Liver (tissue), 9 donors: Measurements from ENCODE around the gene SEZ6L. TPM values are rescaled to one million over a fixed set of nuclear protein-coding genes. Genes with fewer than 3 reads are reported as not detected.
"Not testable (repeated sequence)": the region's sequence is repeated elsewhere in the genome, so short reads cannot be mapped to it uniquely, and the experiment has no call there.

ENCODE experiments used
- DNase-seq: peaks from one replicate; pipeline ENCODE4 v3.0.0-alpha.2; 2017; ENCODE audit warnings: low spot score
- H3K27ac ChIP-seq, 2 donors: one replicate each; pipeline ENCODE4 v1.7.0; 2013; ENCODE audit warnings: inconsistent platforms in 2 of 2, low read length in 2 of 2, control low read depth in 1 of 2, low read depth in 1 of 2, mild to moderate bottlenecking in 1 of 2
- H3K27me3 ChIP-seq, 4 donors: one replicate each; pipeline versions ENCODE4 v1.6.1 to v1.7.0; 2013; ENCODE audit warnings: low read length in 3 of 4, inconsistent platforms in 1 of 4, mild to moderate bottlenecking in 1 of 4, moderate library complexity in 1 of 4; ENCODE audit not compliant: control insufficient read depth in 4 of 4, insufficient read depth in 4 of 4
- H3K36me3 ChIP-seq, 4 donors: one replicate each; pipeline versions ENCODE4 v1.6.1 to v1.7.0; 2013; ENCODE audit warnings: low read length in 3 of 4, mild to moderate bottlenecking in 3 of 4, low read depth in 1 of 4, moderate library complexity in 1 of 4; ENCODE audit not compliant: control insufficient read depth in 4 of 4, insufficient read depth in 3 of 4
- H3K4me1 ChIP-seq, 4 donors: one replicate each; pipeline versions ENCODE4 v1.6.1 to v1.7.0; 2013; ENCODE audit warnings: low read length in 3 of 4, mild to moderate bottlenecking in 3 of 4, moderate library complexity in 1 of 4; ENCODE audit not compliant: control insufficient read depth in 4 of 4, insufficient read depth in 4 of 4
- H3K4me3 ChIP-seq, 3 donors: one replicate each; pipeline versions ENCODE4 v1.6.1 to v1.7.0; 2013; ENCODE audit warnings: low read length in 3 of 3, control low read depth in 1 of 3, low read depth in 1 of 3, mild to moderate bottlenecking in 1 of 3
- H3K9ac ChIP-seq, 2 donors: one replicate each; pipeline ENCODE4 v1.7.0; 2013; ENCODE audit warnings: low read length in 2 of 2, mild to moderate bottlenecking in 2 of 2, moderate library complexity in 2 of 2, control low read depth in 1 of 2, low read depth in 1 of 2
- H3K9me3 ChIP-seq, 4 donors: one replicate each; pipeline versions ENCODE4 v1.6.1 to v1.7.0; 2013; ENCODE audit warnings: low read length in 3 of 4; ENCODE audit not compliant: control insufficient read depth in 4 of 4
- EGR1 ChIP-seq, 2 donors: IDR thresholded peaks; 2 replicates each; pipeline ENCODE4 v1.6.1; 2016 to 2018; ENCODE audit warnings: antibody characterized with exemption in 2 of 2, low read depth in 2 of 2
- FOXA2 ChIP-seq: IDR thresholded peaks from 2 replicates; pipeline ENCODE4 v1.6.1; 2016; ENCODE audit warnings: antibody characterized with exemption
- GABPA ChIP-seq, 2 donors: IDR thresholded peaks in 1 of 2; conservative IDR thresholded peaks in 1 of 2; 2 replicates each; pipeline ENCODE4 v1.6.1; 2016; ENCODE audit warnings: antibody characterized with exemption in 2 of 2, mild to moderate bottlenecking in 1 of 2, moderate library complexity in 1 of 2
- HNF4G ChIP-seq: IDR thresholded peaks from 2 replicates; pipeline ENCODE4 v1.6.1; 2016; ENCODE audit warnings: antibody characterized with exemption
- RXRA ChIP-seq, 2 donors: IDR thresholded peaks; 2 replicates each; pipeline ENCODE4 v1.6.1; 2017 to 2018; ENCODE audit warnings: antibody characterized with exemption in 2 of 2, mild to moderate bottlenecking in 1 of 2
- TAF1 ChIP-seq: conservative IDR thresholded peaks from 2 replicates; pipeline ENCODE4 v1.6.1; 2016; ENCODE audit warnings: antibody characterized with exemption, mild to moderate bottlenecking
- WGBS: extraction: QIAGEN DNeasy Blood & Tissue Kit; methylation state at CpG from one replicate; pipeline ENCODE4 v1.1.7; 2013; 5-methylcytosine and 5-hydroxymethylcytosine counted together
- polyA plus RNA-seq, 2 donors: library from polyadenylated mRNA; stranded (reverse) in 1 of 2; unstranded in 1 of 2; fragments of 200-250 nt in 1 of 2; fragments of >200 nt in 1 of 2; fragmentation: Nextera tagmentation in 1 of 2; extraction: Ambion mirVana in 1 of 2; gene quantifications; one replicate each; pipeline versions ENCODE4 v1.2.1 to v1.2.3, GENCODE V29; 2013 to 2015
- total RNA-seq, 2 donors: library from RNA; depleted of rRNA; stranded (reverse); fragments of >200 nt; gene quantifications; one replicate each; pipeline ENCODE4 v1.2.3, GENCODE V29; 2014
- TF ChIP-seq, protein P1 (sequence below): IDR thresholded peaks from 2 replicates; pipeline ENCODE4 v1.6.1; 2016; ENCODE audit warnings: antibody characterized with exemption, mild to moderate bottlenecking
- TF ChIP-seq, protein P2 (sequence below): IDR thresholded peaks from 2 replicates; pipeline ENCODE4 v1.6.1; 2016; ENCODE audit warnings: antibody characterized with exemption
- donor health status: healthy.
- donor health status: healthy.
- donor health status: healthy.
- donor health status: healthy.
- donor health status: healthy.

SEZ6L gene
- total and polyA plus RNA-seq, 4 donors, result under 0.01 to 0.70 (median 0.08) TPM; not detected in 1

- H3K27ac ChIP-seq, result no peak overlapping the region
- DNase-seq, result no peak
- H3K36me3 ChIP-seq, result no peaks in the 10 kb centered on the region
- peaks cover 0 to 5% (median 3%) of the 10 kb centered on the region in 4 donors for H3K27me3 ChIP-seq
- H3K9me3 ChIP-seq, result no peaks in the 10 kb centered on the region
- no peak overlapping the region for H3K4me3 ChIP-seq
- TF ChIP-seq FOXA2 (no peak), HNF4G (no peak), GABPA (IDR thresholded peaks at IDR 0.05 in 1 of 2, conservative IDR thresholded peaks at IDR 0.05 in 1 of 2) (no peak)
- no peak overlapping the region for H3K9ac ChIP-seq
- 31% methylated on average over 6 of the region's 6 CpGs for WGBS
- no peaks in the 10 kb centered on the region for H3K4me1 ChIP-seq
These were observed 235.7 kb downstream of the SEZ6L start for GRCh38 chr22:26404851-26405421.

GRCh38 chr22:26406118-26406517 is 236.9 kb downstream of the SEZ6L start:
- no peak overlapping the region for H3K4me3 ChIP-seq
- H3K4me1 ChIP-seq, result no peaks in the 10 kb centered on the region
- TF ChIP-seq RXRA (IDR thresholded peaks at IDR 0.05), result no peak
- no peak for TF ChIP-seq TAF1
- TF ChIP-seq, protein P1, sequence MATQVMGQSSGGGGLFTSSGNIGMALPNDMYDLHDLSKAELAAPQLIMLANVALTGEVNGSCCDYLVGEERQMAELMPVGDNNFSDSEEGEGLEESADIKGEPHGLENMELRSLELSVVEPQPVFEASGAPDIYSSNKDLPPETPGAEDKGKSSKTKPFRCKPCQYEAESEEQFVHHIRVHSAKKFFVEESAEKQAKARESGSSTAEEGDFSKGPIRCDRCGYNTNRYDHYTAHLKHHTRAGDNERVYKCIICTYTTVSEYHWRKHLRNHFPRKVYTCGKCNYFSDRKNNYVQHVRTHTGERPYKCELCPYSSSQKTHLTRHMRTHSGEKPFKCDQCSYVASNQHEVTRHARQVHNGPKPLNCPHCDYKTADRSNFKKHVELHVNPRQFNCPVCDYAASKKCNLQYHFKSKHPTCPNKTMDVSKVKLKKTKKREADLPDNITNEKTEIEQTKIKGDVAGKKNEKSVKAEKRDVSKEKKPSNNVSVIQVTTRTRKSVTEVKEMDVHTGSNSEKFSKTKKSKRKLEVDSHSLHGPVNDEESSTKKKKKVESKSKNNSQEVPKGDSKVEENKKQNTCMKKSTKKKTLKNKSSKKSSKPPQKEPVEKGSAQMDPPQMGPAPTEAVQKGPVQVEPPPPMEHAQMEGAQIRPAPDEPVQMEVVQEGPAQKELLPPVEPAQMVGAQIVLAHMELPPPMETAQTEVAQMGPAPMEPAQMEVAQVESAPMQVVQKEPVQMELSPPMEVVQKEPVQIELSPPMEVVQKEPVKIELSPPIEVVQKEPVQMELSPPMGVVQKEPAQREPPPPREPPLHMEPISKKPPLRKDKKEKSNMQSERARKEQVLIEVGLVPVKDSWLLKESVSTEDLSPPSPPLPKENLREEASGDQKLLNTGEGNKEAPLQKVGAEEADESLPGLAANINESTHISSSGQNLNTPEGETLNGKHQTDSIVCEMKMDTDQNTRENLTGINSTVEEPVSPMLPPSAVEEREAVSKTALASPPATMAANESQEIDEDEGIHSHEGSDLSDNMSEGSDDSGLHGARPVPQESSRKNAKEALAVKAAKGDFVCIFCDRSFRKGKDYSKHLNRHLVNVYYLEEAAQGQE, result no peak
- TF ChIP-seq, protein P2, sequence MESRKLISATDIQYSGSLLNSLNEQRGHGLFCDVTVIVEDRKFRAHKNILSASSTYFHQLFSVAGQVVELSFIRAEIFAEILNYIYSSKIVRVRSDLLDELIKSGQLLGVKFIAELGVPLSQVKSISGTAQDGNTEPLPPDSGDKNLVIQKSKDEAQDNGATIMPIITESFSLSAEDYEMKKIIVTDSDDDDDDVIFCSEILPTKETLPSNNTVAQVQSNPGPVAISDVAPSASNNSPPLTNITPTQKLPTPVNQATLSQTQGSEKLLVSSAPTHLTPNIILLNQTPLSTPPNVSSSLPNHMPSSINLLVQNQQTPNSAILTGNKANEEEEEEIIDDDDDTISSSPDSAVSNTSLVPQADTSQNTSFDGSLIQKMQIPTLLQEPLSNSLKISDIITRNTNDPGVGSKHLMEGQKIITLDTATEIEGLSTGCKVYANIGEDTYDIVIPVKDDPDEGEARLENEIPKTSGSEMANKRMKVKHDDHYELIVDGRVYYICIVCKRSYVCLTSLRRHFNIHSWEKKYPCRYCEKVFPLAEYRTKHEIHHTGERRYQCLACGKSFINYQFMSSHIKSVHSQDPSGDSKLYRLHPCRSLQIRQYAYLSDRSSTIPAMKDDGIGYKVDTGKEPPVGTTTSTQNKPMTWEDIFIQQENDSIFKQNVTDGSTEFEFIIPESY, result no peak
- TF ChIP-seq EGR1 (IDR thresholded peaks at IDR 0.05; ENCODE audit: low read depth in 2 of 2), result no peak
- peaks cover 0 to 8% (median 3%) of the 10 kb centered on the region in 4 donors for H3K27me3 ChIP-seq
- 73% methylated on average over 4 of the region's 4 CpGs for WGBS
- H3K9me3 ChIP-seq, result peaks cover 0 to under 1% (median 0%) of the 10 kb centered on the region in 4 donors
- DNase-seq, result no peak
- H3K27ac ChIP-seq, result no peak overlapping the region
- no peaks in the 10 kb centered on the region for H3K36me3 ChIP-seq
- no peak overlapping the region for H3K9ac ChIP-seq

- H3K27me3 ChIP-seq, result peaks cover 0 to 15% (median 2%) of the 10 kb centered on the region in 4 donors
- not testable (repeated sequence) for DNase-seq
These were observed 239.4 kb downstream of the SEZ6L start for GRCh38 chr22:26408562-26409220.

More at GRCh38 chr22:26408562-26409220, 239.4 kb downstream of the SEZ6L start:
- H3K9me3 ChIP-seq, H3K4me1 ChIP-seq, H3K27ac ChIP-seq, H3K36me3 ChIP-seq, H3K9ac ChIP-seq, H3K4me3 ChIP-seq: not testable (repeated sequence)
- WGBS, result 82% methylated on average over 7 of the region's 7 CpGs
